MM.1S (cell line): Measurements from ENCODE around the gene SYT2.
"Not testable (repeated sequence)": the region's sequence is repeated elsewhere in the genome, so short reads cannot be mapped to it uniquely, and the experiment has no call there.

Experiments
- CTCF ChIP-seq: fragments of 300-600 bp; sonication (generic); IDR thresholded peaks from 2 replicates; pipeline ENCODE4 v1.5.1; 2016; ENCODE audit warnings: antibody characterized with exemption, low read length, mixed read lengths
- EZH2 ChIP-seq: fragments of 300-600 bp; sonication (generic); optimal IDR thresholded peaks from 2 replicates; pipeline ENCODE3; 2017; ENCODE audit warnings: low read depth, mild to moderate bottlenecking, antibody characterized with exemption, low read length, mixed read lengths

- TF ChIP-seq CTCF, EZH2: not testable (repeated sequence)
Observed at GRCh38 chr1:202612036-202612435, 98.2 kb downstream of the SYT2 start.
